Neural progenitor cell (in vitro differentiated cells): ENCODE data around the gene PCDH11X. TPM values are rescaled to one million over a fixed set of nuclear protein-coding genes. Genes with fewer than 3 reads are reported as not detected.
"Not testable (repeated sequence)": the region's sequence is repeated elsewhere in the genome, so short reads cannot be mapped to it uniquely, and the experiment has no call there.

ENCODE experiments used
- DNase-seq: peaks from one replicate; pipeline ENCODE4 v3.0.0-alpha.2; 2016; ENCODE audit warnings: low spot score
- H2AFZ ChIP-seq: fragments of 200-600 bp; sonication (generic); replicated peaks from 2 replicates; pipeline ENCODE4 v1.6.1; 2016; ENCODE audit warnings: antibody characterized with exemption
- H3F3A ChIP-seq: fragments of 200-600 bp; sonication (generic); 2 replicates; pipeline ENCODE4 v1.6.1; 2016; ENCODE audit warnings: antibody characterized with exemption, low read depth
- H3K27ac ChIP-seq: fragments of 200-600 bp; sonication (generic); 2 replicates; pipeline ENCODE4 v1.5.1; 2016; ENCODE audit warnings: mild to moderate bottlenecking
- H3K27me3 ChIP-seq: fragments of 200-600 bp; sonication (generic); 2 replicates; pipeline ENCODE4 v1.6.1; 2016; ENCODE audit warnings: mild to moderate bottlenecking, moderate library complexity
- H3K36me3 ChIP-seq: fragments of 200-600 bp; sonication (generic); 2 replicates; pipeline ENCODE4 v1.5.1; 2016
- H3K4me1 ChIP-seq: fragments of 200-600 bp; sonication (generic); 2 replicates; pipeline ENCODE4 v1.6.1; 2016; ENCODE audit warnings: mixed run types
- H3K4me2 ChIP-seq: fragments of 200-600 bp; sonication (generic); 2 replicates; pipeline ENCODE4 v1.6.1; 2016
- H3K4me3 ChIP-seq: fragments of 200-600 bp; sonication (generic); 2 replicates; pipeline ENCODE4 v1.5.1; 2016
- H3K79me2 ChIP-seq: fragments of 200-600 bp; sonication (generic); 2 replicates; pipeline ENCODE4 v1.6.1; 2016; ENCODE audit warnings: low read depth
- H3K9ac ChIP-seq: fragments of 200-600 bp; sonication (generic); 2 replicates; pipeline ENCODE4 v1.6.1; 2016
- H3K9me3 ChIP-seq: fragments of 200-600 bp; sonication (generic); 2 replicates; pipeline ENCODE4 v1.5.1; 2016; ENCODE audit warnings: low read depth
- H4K20me1 ChIP-seq: fragments of 200-600 bp; sonication (generic); 2 replicates; pipeline ENCODE4 v1.6.1; 2016; ENCODE audit warnings: low read depth
- H3K27ac Mint-ChIP-seq: 3 replicates; pipeline ENCODE4 v1.8.0; 2021; ENCODE audit warnings: mixed read lengths
- H3K27me3 Mint-ChIP-seq: 2 replicates; pipeline ENCODE4 v1.8.0; 2022; ENCODE audit warnings: low read depth, mild to moderate bottlenecking, inconsistent platforms, moderate library complexity, mixed read lengths; ENCODE audit not compliant: insufficient read depth
- H3K36me3 Mint-ChIP-seq: 3 replicates; pipeline ENCODE4 v1.8.0; 2021; ENCODE audit warnings: mixed read lengths
- H3K4me1 Mint-ChIP-seq: 3 replicates; pipeline ENCODE4 v1.8.0; 2021; ENCODE audit warnings: mixed read lengths
- H3K4me3 Mint-ChIP-seq: 3 replicates; pipeline ENCODE4 v1.8.0; 2021; ENCODE audit warnings: mild to moderate bottlenecking, moderate library complexity, mixed read lengths
- H3K9me3 Mint-ChIP-seq: 3 replicates; pipeline ENCODE4 v1.8.0; 2020; ENCODE audit warnings: mixed read lengths
- EZH2 ChIP-seq: fragments of 200-600 bp; sonication (generic); IDR thresholded peaks from 2 replicates; pipeline ENCODE4 v1.6.1; 2017; ENCODE audit warnings: antibody characterized with exemption, mild to moderate bottlenecking, moderate library complexity
- small RNA-seq: library from RNA; depleted of rRNA; stranded (forward); fragments of <200 nt; gene quantifications from one replicate; pipeline ENCODE3, GENCODE V24; 2015
- total RNA-seq: library from RNA; depleted of rRNA; stranded (reverse); fragments of >200 nt; gene quantifications from 2 replicates; pipeline ENCODE4 v1.2.3, GENCODE V29; 2015; ENCODE audit warnings: low replicate concordance

The PCDH11X gene
- total RNA-seq, 1 donor from 2014 or later, result 27.1 TPM

DNA sequence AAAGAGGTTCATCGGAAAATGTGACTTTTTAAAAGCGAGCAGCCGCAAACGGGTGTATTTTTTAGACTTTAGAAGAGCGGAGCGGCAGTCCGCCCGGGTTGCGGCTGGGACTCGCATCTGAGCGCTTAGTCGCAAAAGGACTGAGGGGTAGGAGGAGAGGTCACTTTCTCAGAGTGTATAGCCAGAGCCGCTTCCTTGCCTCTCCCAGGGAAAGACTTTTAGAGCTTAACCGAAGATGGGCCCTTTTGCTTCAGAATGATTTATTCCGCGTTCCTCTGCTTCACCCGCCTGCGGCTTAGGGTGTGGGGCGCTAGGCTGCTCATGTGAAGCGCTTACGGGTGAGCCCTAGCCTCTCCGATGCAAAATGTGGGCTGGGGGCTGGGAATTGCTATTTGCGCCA, 1.5 kb downstream of the PCDH11X start:
- not testable (repeated sequence) for H3K27me3 Mint-ChIP-seq, H3K9me3 ChIP-seq, H3K79me2 ChIP-seq, H3K36me3 Mint-ChIP-seq, H4K20me1 ChIP-seq, H3K27ac ChIP-seq, H3K27ac Mint-ChIP-seq, H3K4me1 Mint-ChIP-seq, H3K36me3 ChIP-seq, H3K9me3 Mint-ChIP-seq, H3K9ac ChIP-seq
- Histone ChIP-seq H3F3A (peaks cover 16% of the 10 kb centered on the region), H3K4me2 (peak overlapping the region; percentile 94), H3K27me3 (peaks cover 32% of the 10 kb centered on the region), H3K4me3 (peak overlapping the region; percentile 60), H2AFZ (peak overlapping the region; percentile 4), H3K4me1 (peaks cover 12% of the 10 kb centered on the region)
- H3K4me3 Mint-ChIP-seq, result peak overlapping the region; percentile 94
- TF ChIP-seq EZH2, result peak; percentile 42
- peak; percentile 47 for DNase-seq

DNA sequence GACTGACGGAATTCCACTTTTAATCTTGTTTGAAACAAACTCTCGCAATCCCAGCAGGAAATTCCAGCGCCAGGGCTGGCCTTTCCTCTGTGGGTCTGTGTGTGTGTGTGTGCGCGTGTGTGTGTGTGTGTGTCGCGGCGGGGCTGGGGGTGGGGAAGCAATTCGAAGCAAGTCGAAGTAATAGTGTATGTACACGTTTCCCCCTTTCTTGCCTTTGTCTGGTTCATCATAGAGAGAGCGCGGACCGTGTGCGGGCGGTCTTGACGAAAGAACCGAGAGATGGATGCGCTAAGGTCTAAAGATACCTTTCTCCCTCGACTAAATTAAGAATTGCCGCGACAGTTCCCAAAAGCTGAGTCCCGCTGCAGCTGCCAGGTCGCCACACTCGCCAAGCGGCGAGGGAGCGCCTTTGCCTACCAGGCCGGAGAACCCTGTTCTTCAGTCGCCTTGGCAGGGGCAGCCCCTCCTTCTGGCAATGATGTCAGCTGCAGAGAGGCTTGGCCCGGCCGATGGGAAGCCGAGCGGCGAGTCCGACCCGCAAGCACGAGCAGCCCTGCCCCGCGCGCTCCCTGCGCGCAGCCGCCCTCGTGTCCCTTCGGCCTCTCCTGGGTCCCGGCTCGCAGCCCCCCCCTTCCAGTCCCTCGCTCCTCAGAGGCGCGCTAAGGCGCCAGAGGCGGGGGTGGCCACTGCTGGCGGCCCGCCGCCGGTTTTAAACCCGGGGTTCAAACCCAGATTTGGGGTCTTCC, 2.6 kb downstream of the PCDH11X start:
- not testable (repeated sequence) for H3K36me3 ChIP-seq, H3K9me3 ChIP-seq

DNA sequence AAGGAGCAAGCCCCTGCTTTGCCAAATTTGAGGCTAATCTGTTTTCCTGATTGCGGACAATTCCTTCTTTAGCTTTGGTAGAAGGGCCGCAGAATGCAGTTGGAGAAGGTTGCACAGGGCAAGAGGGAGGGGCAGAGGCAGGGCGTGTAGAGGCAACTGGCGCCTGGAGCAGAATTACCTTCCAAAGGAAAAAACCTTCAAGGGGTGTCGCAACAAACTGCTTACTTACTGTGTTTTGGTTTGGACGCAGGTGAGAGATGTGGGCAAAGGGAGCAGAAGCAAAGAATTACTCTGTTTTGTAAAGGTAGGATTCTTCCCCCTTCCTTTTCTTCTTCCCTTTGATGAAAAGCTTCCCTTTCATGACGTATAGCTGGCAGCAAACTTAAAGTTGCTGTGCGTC, 3.6 kb downstream of the PCDH11X start:
- peak overlapping the region; percentile 94 for H3K4me2 ChIP-seq
- H3K9me3 Mint-ChIP-seq, H3K9ac ChIP-seq, H3K4me1 Mint-ChIP-seq, H3K27ac ChIP-seq, H4K20me1 ChIP-seq, H3K9me3 ChIP-seq, H3K79me2 ChIP-seq, H3K36me3 ChIP-seq, H3K36me3 Mint-ChIP-seq, H3K27me3 Mint-ChIP-seq, H3K27ac Mint-ChIP-seq: not testable (repeated sequence)
- peak overlapping the region; percentile 60 for H3K4me3 ChIP-seq
- peaks cover 12% of the 10 kb centered on the region for H3K4me1 ChIP-seq
- DNase-seq, result peak; percentile 1
- peak overlapping the region; percentile 64 for H2AFZ ChIP-seq
- peak overlapping the region; percentile 94 for H3K4me3 Mint-ChIP-seq
- H3K27me3 ChIP-seq, result peaks cover 23% of the 10 kb centered on the region
- peaks cover 16% of the 10 kb centered on the region for H3F3A ChIP-seq

More for the DNA sequence above, 2.6 kb downstream of the PCDH11X start:
- H3K27ac Mint-ChIP-seq, H3K36me3 Mint-ChIP-seq, H3K4me1 Mint-ChIP-seq, H3K79me2 ChIP-seq, H4K20me1 ChIP-seq, H3K9me3 Mint-ChIP-seq, H3K9ac ChIP-seq, H3K27ac ChIP-seq, H3K27me3 Mint-ChIP-seq: not testable (repeated sequence)
- peaks cover 32% of the 10 kb centered on the region for H3K27me3 ChIP-seq
- peak; percentile 53 for DNase-seq
- H2AFZ ChIP-seq, result peak overlapping the region; percentile 23
- peak overlapping the region; percentile 60 for H3K4me3 ChIP-seq
- peaks cover 12% of the 10 kb centered on the region for H3K4me1 ChIP-seq
- H3K4me3 Mint-ChIP-seq, result peak overlapping the region; percentile 94
- peaks cover 16% of the 10 kb centered on the region for H3F3A ChIP-seq
- H3K4me2 ChIP-seq, result peak overlapping the region; percentile 94

DNA sequence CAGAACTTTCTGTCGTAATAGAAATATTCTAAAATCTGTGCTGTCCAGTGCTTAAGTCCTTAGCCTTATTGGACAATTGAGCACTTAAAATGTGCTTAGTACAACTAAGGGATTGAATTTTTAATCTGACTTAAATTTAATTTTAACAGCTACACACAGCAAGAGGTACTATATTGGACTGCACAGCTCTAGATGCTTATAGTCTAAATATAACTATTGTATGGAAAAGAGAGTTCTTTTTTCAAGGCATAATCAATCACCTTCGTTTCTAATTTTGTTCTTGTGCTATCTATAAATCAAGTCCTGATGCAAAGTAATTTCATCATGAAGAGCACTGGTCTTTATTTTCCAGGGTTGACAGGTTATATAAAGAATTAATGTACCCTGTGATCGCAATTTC, 38.4 kb downstream of the PCDH11X start:
- not testable (repeated sequence) for H3F3A ChIP-seq, H3K36me3 ChIP-seq, H3K27ac Mint-ChIP-seq, H3K4me1 ChIP-seq, H2AFZ ChIP-seq, H3K27me3 ChIP-seq, H3K4me1 Mint-ChIP-seq, H3K9ac ChIP-seq, H3K79me2 ChIP-seq, H3K27me3 Mint-ChIP-seq, H4K20me1 ChIP-seq, H3K4me3 ChIP-seq, DNase-seq, H3K9me3 ChIP-seq, H3K9me3 Mint-ChIP-seq, H3K27ac ChIP-seq, H3K4me3 Mint-ChIP-seq, H3K36me3 Mint-ChIP-seq, H3K4me2 ChIP-seq

DNA sequence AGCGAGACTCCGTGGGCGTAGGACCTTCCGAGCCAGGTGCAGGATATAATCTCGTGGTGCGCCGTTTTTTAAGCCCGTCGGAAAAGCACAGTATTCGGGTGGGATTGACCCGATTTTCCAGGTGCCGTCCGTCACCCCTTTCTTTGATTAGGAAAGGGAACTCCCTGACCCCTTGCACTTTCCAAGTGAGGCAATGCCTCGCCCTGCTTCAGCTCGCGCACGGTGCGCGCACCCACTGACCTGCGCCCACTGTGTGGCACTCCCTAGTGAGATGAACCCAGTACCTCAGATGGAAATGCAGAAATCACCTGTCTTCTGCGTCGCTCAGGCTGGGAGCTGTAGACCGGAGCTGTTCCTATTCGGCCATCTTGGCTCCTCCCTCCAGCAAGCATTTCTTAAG, 46.1 kb downstream of the PCDH11X start:
- not testable (repeated sequence) for H3K36me3 ChIP-seq, DNase-seq, H3K27ac Mint-ChIP-seq, H3K79me2 ChIP-seq, H4K20me1 ChIP-seq, H3K4me3 ChIP-seq, H3K4me2 ChIP-seq, H3K36me3 Mint-ChIP-seq, H3K4me3 Mint-ChIP-seq, H2AFZ ChIP-seq, H3K27ac ChIP-seq, H3K4me1 ChIP-seq, H3K9me3 Mint-ChIP-seq, H3K4me1 Mint-ChIP-seq, H3K9me3 ChIP-seq, H3K27me3 Mint-ChIP-seq, H3K27me3 ChIP-seq, H3K9ac ChIP-seq, H3F3A ChIP-seq

Small RNA genes lying within 50 kb of the gene (small RNA-seq; reads per million reads assigned to genes)
- not detected for gene RNU2-26P
